Activated CD8-positive, alpha-beta T cell treated with anti-CD3 and anti-CD28 coated beads, Interleukin-2, amount 10 ng/mL, durations not matched to agents 7 days and 5 days (primary cell): ENCODE measurements around the gene CCZ1. TPM values are rescaled to one million over a fixed set of nuclear protein-coding genes. Genes with fewer than 3 reads are reported as not detected.

Experiments
- total RNA-seq, 2 experiments: library from RNA; stranded (reverse); gene quantifications; one replicate each; pipeline ENCODE4 v1.2.3, GENCODE V29; 2021

Gene CCZ1
- total RNA-seq, 2 experiments from 2014 or later = 105 to 121 TPM

Other genes starting within 250 kb of the CCZ1 start
- 10 to 100 TPM; 31.3 to 33.4 TPM for gene RNF216, start 117.1 kb upstream of the CCZ1 start, total RNA-seq
- not detected for gene OCM, start 17.9 kb upstream of the CCZ1 start, total RNA-seq
- gene RSPH10B, start 72.0 kb downstream of the CCZ1 start, total RNA-seq = under 1 TPM; 0.18 to 0.37 TPM
- gene PMS2, start 110.3 kb downstream of the CCZ1 start, total RNA-seq = 10 to 100 TPM; 19.4 to 21.1 TPM
- gene AIMP2, start 110.5 kb downstream of the CCZ1 start, total RNA-seq = 10 to 100 TPM; 39.3 to 41.7 TPM
- gene ANKRD61, start 132.6 kb downstream of the CCZ1 start, total RNA-seq = under 1 TPM; 0.26 to 0.29 TPM
- 100 to 1,000 TPM in 1 of 2 experiments, 10 to 100 TPM in 1; 96.0 to 103 TPM for gene EIF2AK1, start 160.4 kb downstream of the CCZ1 start, total RNA-seq
- gene USP42, start 206.2 kb downstream of the CCZ1 start, total RNA-seq = 10 to 100 TPM; 15.0 to 16.9 TPM